Endothelial cell of umbilical vein (primary cell): ENCODE measurements around the gene MICAL3. TPM values are rescaled to one million over a fixed set of nuclear protein-coding genes. Genes with fewer than 3 reads are reported as not detected.

Experiments used
- BruUV-seq: library from RNA; stranded (reverse); fragments of 400-500 nt; replicated peaks from 2 replicates; lab custom pipeline; 2021; lab: Mats Ljungman, UMichigan
- CTCF ChIA-PET: fragments of 300-600, 350-600 bp; sonication (Branson Sonifier 250); formaldehyde crosslinking; loops from one replicate; lab custom pipeline; 2021; ENCODE audit warnings: antibody characterized with exemption, inconsistent platforms; lab: Charles Lee
- POLR2A ChIA-PET: fragments of 300-600, 350-600 bp; sonication (Branson Sonifier 250); formaldehyde crosslinking; loops from one replicate; lab custom pipeline; 2021; ENCODE audit warnings: antibody characterized with exemption, inconsistent platforms; lab: Charles Lee
- DNase-seq: peaks from one replicate; pipeline ENCODE4 v3.0.0-alpha.2; 2011; ENCODE audit warnings: low read depth, low spot score
- FAIRE-seq: peaks from 2 replicates; lab custom pipeline; 2011; peaks lifted over from hg19 to GRCh38; lab: Jason Lieb, UNC
- H2AFZ ChIP-seq: 2 replicates; pipeline ENCODE4 v1.6.0; 2012; ENCODE audit warnings: low read depth, low read length, control low read depth, inconsistent platforms
- H3K27ac ChIP-seq: 2 replicates; pipeline ENCODE4 v1.5.1; 2011; ENCODE audit warnings: low read depth, mild to moderate bottlenecking, control low read depth, low read length, moderate library complexity; ENCODE audit not compliant: insufficient read depth
- H3K27me3 ChIP-seq, 2 experiments: 2 replicates each; pipeline versions ENCODE4 v1.6.0 to v1.6.1; 2011; ENCODE audit warnings: low read length in 2 of 2, mixed read lengths in 1 of 2; ENCODE audit not compliant: control insufficient read depth in 2 of 2, insufficient read depth in 2 of 2
- H3K36me3 ChIP-seq, 2 experiments: 2 replicates in 1 of 2; 3 replicates in 1 of 2; pipeline ENCODE4 v1.5.1; 2011; ENCODE audit warnings: low read length in 2 of 2, mild to moderate bottlenecking in 1 of 2, moderate library complexity in 1 of 2; ENCODE audit not compliant: control insufficient read depth in 2 of 2, insufficient read depth in 2 of 2; ENCODE audit errors: extremely low read depth in 1 of 2
- H3K4me1 ChIP-seq: 3 replicates; pipeline ENCODE4 v1.5.1; 2011; ENCODE audit warnings: mild to moderate bottlenecking, low read length; ENCODE audit not compliant: control insufficient read depth, insufficient read depth; ENCODE audit errors: extremely low read depth
- H3K4me2 ChIP-seq: 2 replicates; pipeline ENCODE4 v1.6.1; 2011; ENCODE audit warnings: low read length, control low read depth, mixed read lengths; ENCODE audit not compliant: insufficient read depth
- H3K4me3 ChIP-seq, 3 experiments: fragments of 200-600 bp in 1 of 3; sonication (generic), shearing (Covaris generic) in 1 of 3; replicated peaks in 1 of 3; 2 replicates each; pipeline ENCODE4 v1.5.1; 2011 to 2016; ENCODE audit warnings: control low read depth in 3 of 3, low read length in 3 of 3, mild to moderate bottlenecking in 2 of 3, inconsistent platforms in 1 of 3, low read depth in 1 of 3, moderate library complexity in 1 of 3; ENCODE audit not compliant: insufficient read depth in 1 of 3
- H3K79me2 ChIP-seq: 2 replicates; pipeline ENCODE4 v1.6.0; 2012; ENCODE audit warnings: low read length, inconsistent platforms; ENCODE audit not compliant: control insufficient read depth, insufficient read depth
- H3K9ac ChIP-seq: replicated peaks from 2 replicates; pipeline ENCODE3; 2011; ENCODE audit warnings: low read length, control low read depth; ENCODE audit not compliant: insufficient read depth; ENCODE audit errors: extremely low read depth
- H3K9me1 ChIP-seq: replicated peaks from 3 replicates; pipeline ENCODE4 v1.6.0; 2011; ENCODE audit warnings: mild to moderate bottlenecking, low read length; ENCODE audit not compliant: control insufficient read depth, insufficient read depth; ENCODE audit errors: extremely low read depth
- H3K9me3 ChIP-seq: replicated peaks from 2 replicates; pipeline ENCODE4 v1.5.1; 2012; ENCODE audit warnings: low read length, inconsistent platforms; ENCODE audit not compliant: control insufficient read depth, insufficient read depth
- H4K20me1 ChIP-seq: replicated peaks from 2 replicates; pipeline ENCODE3; 2011; ENCODE audit warnings: mild to moderate bottlenecking, low read length; ENCODE audit not compliant: control insufficient read depth, insufficient read depth; ENCODE audit errors: extremely low read depth
- EZH2 ChIP-seq: IDR thresholded peaks from 2 replicates; pipeline ENCODE4 v1.6.1; 2012; ENCODE audit warnings: borderline replicate concordance, low read depth, mild to moderate bottlenecking, moderate library complexity, low read length, inconsistent platforms; ENCODE audit not compliant: severe bottlenecking
- FOS ChIP-seq: IDR thresholded peaks from 2 replicates; pipeline ENCODE4 v1.6.1; 2011; ENCODE audit warnings: mild to moderate bottlenecking, low read length, moderate library complexity, borderline replicate concordance; ENCODE audit not compliant: insufficient read depth
- GATA2 ChIP-seq: IDR thresholded peaks from 2 replicates; pipeline ENCODE4 v1.7.0; 2011; ENCODE audit warnings: low read depth, mild to moderate bottlenecking, moderate library complexity, mixed read lengths, low read length; ENCODE audit not compliant: insufficient read length, insufficient read depth
- MYC ChIP-seq: IDR thresholded peaks from one replicate; pipeline ENCODE4 v1.6.1; 2011; ENCODE audit warnings: mild to moderate bottlenecking, low read depth, low read length
- POLR2A ChIP-seq: IDR thresholded peaks from 2 replicates; pipeline ENCODE4 v1.6.1; 2012; ENCODE audit warnings: low read depth, mild to moderate bottlenecking, control low read depth, low read length
- POLR2AphosphoS5 ChIP-seq: IDR thresholded peaks from 2 replicates; pipeline ENCODE4 v1.6.1; 2012; ENCODE audit warnings: low read depth, mild to moderate bottlenecking, control low read depth, low read length, moderate library complexity; ENCODE audit not compliant: insufficient read depth
- dilution Hi-C: fragments of 300-500 bp; cut with MboI; formaldehyde crosslinking; loops from one replicate; pipeline ENCODE4 v1.15.0; 2019; ENCODE audit warnings: low sequenced_read_pairs; ENCODE audit not compliant: extremely low pct_ligation_motif_present
- intact Hi-C: fragments of 100-400 bp; cut with micrococcal nuclease; formaldehyde crosslinking; loops from one replicate; pipeline ENCODE4 v1.10.0; 2022
- polyA plus RNA-seq, 4 experiments: library from polyadenylated mRNA; depleted of rRNA in 3 of 4; stranded (reverse) in 3 of 4; unstranded in 1 of 4; fragments of >200 nt; gene quantifications; 2 replicates each; pipeline versions ENCODE4 v1.2.1 to v1.2.3, GENCODE V29; 2011 to 2012; ENCODE audit warnings: missing spikeins in 1 of 4
- total RNA-seq: library from RNA; stranded (reverse); gene quantifications from 2 replicates; pipeline ENCODE4 v1.2.3, GENCODE V29; 2021
- TF ChIP-seq, protein P1 (sequence below): IDR thresholded peaks from 2 replicates; pipeline ENCODE4 v1.6.1; 2011; ENCODE audit not compliant: insufficient read depth, insufficient read length
- TF ChIP-seq, protein P2 (sequence below), 2 donors: IDR thresholded peaks; 1 replicate in 1 of 2; 2 replicates in 1 of 2; pipeline ENCODE4 v1.5.1; 2011; ENCODE audit warnings: low read length in 2 of 2, mild to moderate bottlenecking in 2 of 2, moderate library complexity in 2 of 2, control low read depth in 1 of 2, inconsistent platforms in 1 of 2, low read depth in 1 of 2; ENCODE audit not compliant: insufficient read depth in 1 of 2; ENCODE audit errors: extremely low read depth in 1 of 2

MICAL3 gene
- total and polyA plus RNA-seq, 2 donors (not counting 3 experiments of a cell fraction or from before 2014, with no cell fraction given), result 14.5 to 63.7 TPM

DNA sequence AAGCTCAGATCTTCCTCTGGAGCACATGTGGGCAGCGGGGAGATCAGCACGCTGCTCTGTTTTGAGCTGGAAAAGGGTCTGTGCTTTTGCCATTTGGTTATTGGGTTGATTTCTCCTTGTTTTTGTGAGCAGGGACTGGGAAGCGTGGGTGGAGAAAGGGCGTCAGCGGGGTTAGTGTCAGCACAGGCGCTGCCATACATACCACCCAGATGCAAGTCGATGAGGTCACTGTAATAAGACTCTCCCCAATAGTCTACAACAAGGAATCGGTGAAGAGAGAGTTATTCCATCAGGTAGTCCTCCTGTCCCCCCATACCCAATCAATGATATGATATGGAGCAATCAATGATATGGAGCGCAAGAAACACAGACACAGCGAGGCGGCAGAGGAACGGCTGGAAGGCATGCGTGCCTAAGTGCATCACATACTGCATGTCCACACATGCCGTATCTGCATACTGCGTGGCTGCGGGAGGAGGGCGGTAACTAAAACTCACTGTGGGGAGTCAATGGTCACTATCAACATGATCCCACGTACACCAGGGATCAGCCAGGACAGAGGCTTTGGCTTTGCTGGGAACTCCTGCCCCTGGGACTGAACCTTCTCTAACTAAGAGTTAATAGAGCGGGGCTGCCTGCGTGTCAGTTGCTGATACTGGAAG lies 220.6 kb downstream of the MICAL3 start:
- CTCF ChIA-PET, result interaction anchor here (1.4 to 4.8 kb wide), 3 partner anchors 61 to 272 kb away, joined by 4 to 13 read pairs (median 7); no protein-coding TSS in a partner anchor
- Histone ChIP-seq H3K4me2 (no peak overlapping the region), H3K9me3 (no peaks in the 10 kb centered on the region), H3K9ac (no peak overlapping the region), H3K36me3 (peaks cover 7 to 15% of the 10 kb centered on the region in 2 experiments), H3K27me3 (no peaks in the 10 kb centered on the region), H2AFZ (no peak overlapping the region), H3K4me3 (no peak overlapping the region), H3K4me1 (no peaks in the 10 kb centered on the region), H3K27ac (no peak overlapping the region), H3K79me2 (no peaks in the 10 kb centered on the region), H3K9me1 (no peaks in the 10 kb centered on the region), H4K20me1 (no peaks in the 10 kb centered on the region)
- dilution Hi-C loops (no loop called here), intact Hi-C loops (no loop called here)
- POLR2A ChIA-PET, result no interaction called here
- no peak for DNase-seq
- BruUV-seq, result no TSS peak
- no peak for FAIRE-seq
- TF ChIP-seq POLR2A (no peak), MYC (no peak), POLR2AphosphoS5 (no peak)
- TF ChIP-seq, protein P1, sequence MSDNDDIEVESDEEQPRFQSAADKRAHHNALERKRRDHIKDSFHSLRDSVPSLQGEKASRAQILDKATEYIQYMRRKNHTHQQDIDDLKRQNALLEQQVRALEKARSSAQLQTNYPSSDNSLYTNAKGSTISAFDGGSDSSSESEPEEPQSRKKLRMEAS, result no peak

DNA sequence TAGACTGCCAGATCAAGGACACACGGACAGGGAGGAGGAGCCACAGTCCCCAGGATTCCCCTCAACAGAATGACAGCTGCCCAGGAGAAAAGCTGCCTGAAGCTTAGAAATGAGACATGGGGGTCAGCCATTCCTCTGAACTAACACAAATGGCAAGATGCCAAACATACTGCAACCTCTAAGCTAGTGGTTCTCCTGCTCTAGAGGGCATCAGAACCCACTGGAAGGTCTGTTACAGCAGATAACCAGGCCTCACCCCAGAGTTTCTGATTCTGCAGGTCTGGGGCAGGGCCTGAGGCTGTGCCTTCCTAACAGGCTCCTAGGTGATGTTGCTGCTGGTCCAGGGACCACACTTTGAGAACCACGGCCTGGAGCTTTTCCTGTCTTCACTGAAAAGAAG lies 221.5 kb downstream of the MICAL3 start:
- dilution Hi-C loops (no loop called here), intact Hi-C loops (no loop called here)
- no peak for FAIRE-seq
- no peaks in the 10 kb centered on the region for H3K9me1 ChIP-seq
- H3K9me3 ChIP-seq, result no peaks in the 10 kb centered on the region
- H3K4me1 ChIP-seq, result no peaks in the 10 kb centered on the region
- H3K36me3 ChIP-seq, result peaks cover 7 to 10% of the 10 kb centered on the region in 2 experiments
- no peak overlapping the region for H3K4me3 ChIP-seq
- H4K20me1 ChIP-seq, result no peaks in the 10 kb centered on the region
- H3K27ac ChIP-seq, result no peak overlapping the region
- ChIA-PET POLR2A (no interaction called here), CTCF (interaction anchor here (1.4 to 4.8 kb wide), 3 partner anchors 61 to 273 kb away, joined by 4 to 13 read pairs (median 7); no protein-coding TSS in a partner anchor)
- H3K79me2 ChIP-seq, result no peaks in the 10 kb centered on the region
- no peak overlapping the region for H2AFZ ChIP-seq
- TF ChIP-seq, protein P1, result no peak
- TF ChIP-seq FOS (no peak), GATA2 (no peak), EZH2 (no peak)
- TF ChIP-seq, protein P2, sequence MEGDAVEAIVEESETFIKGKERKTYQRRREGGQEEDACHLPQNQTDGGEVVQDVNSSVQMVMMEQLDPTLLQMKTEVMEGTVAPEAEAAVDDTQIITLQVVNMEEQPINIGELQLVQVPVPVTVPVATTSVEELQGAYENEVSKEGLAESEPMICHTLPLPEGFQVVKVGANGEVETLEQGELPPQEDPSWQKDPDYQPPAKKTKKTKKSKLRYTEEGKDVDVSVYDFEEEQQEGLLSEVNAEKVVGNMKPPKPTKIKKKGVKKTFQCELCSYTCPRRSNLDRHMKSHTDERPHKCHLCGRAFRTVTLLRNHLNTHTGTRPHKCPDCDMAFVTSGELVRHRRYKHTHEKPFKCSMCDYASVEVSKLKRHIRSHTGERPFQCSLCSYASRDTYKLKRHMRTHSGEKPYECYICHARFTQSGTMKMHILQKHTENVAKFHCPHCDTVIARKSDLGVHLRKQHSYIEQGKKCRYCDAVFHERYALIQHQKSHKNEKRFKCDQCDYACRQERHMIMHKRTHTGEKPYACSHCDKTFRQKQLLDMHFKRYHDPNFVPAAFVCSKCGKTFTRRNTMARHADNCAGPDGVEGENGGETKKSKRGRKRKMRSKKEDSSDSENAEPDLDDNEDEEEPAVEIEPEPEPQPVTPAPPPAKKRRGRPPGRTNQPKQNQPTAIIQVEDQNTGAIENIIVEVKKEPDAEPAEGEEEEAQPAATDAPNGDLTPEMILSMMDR (IDR thresholded peaks at IDR 0.05; ENCODE audit: extremely low read depth in 1 of 2, insufficient read depth in 1 of 2, low read depth in 1 of 2, low read length in 2 of 2), result no peak
- H3K27me3 ChIP-seq, result no peaks in the 10 kb centered on the region
- H3K4me2 ChIP-seq, result no peak overlapping the region
- no TSS peak for BruUV-seq
- DNase-seq, result no peak
- H3K9ac ChIP-seq, result no peak overlapping the region
